Cardiac atrium fibroblast (primary cell): ENCODE data around the gene EPB41. TPM values are rescaled to one million over a fixed set of nuclear protein-coding genes. Genes with fewer than 3 reads are reported as not detected.

Source experiments
- total RNA-seq: library from RNA; depleted of rRNA; stranded (reverse); fragments of >200 nt; gene quantifications from 2 replicates; pipeline ENCODE4 v1.2.3, GENCODE V29; 2015

The EPB41 gene
- total RNA-seq: 2.9 and 4.2 TPM in 2 replicates

DNA sequence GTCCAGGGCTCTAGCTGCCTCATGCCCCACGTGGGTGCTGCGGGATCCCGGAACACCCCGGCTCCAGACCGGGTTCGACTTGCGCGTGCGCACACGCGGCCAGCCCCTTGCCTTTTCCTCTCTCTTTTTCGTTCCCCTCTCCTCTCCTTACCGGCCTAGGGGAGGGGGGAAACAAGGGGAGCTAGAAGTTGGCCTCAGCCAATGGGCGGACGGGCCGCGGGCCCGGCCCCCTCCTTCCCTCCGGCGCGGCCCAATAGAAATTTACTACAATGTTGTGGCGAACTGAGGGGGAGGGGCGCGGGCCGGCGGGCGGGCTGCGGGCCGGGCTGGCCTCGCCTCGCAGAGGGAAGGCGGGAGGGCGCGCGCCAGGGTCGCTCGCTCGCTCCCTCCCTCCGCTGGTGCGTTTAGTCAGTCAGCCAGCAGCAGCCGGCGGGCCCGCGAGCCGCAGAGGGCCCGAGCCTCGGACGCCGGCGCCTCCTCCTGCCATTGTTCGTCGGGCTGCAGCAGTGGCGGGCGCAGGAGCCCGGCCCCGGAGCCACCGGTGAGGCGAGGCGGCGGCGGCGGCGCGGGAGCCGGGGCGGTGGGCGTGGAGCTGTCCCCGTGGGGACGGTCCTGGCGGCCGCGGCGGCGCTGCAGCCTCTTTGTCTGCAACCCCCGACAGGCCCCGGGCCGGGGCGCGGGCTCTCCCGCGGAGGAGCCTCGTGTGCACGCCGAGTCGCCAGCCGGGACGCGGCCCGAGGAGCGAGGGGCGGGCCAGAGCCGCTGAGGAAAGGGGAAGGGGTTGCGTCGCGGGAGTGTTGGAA, at the start of gene EPB41:
TSS of gene EPB41 (plus strand) at position 342 of the 803 bp plus-strand sequence. CDS start 72,869 bp downstream, outside the sequence.

DNA sequence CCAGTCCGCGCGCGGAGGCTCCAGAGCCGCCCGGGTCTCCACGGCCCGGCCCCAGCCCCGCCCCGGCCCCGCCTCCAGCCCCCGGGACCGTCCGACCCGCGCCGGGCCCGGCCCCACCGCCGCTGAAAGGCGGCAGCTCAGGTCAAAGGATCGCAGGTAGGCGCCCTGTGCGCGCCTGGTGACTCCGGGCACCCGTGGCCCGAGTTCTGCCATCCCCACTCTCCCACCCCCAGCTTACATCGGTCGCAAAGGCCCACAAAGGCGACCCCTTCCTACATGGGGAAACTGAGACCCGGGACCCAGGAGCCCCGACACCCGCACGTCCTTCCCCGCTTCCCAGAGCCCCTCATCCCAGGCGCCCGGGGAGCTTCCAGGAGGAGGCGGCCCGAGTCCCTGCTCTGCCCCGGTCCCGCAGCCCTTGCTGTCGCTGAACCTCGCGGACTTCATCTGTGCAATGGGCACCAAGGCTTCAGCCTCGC, 209.6 kb downstream of the EPB41 start, which contains the start of gene TMEM200B:
TSS of gene TMEM200B (minus strand) at position 17 of the 479 bp plus-strand sequence. CDS start 2,075 bp downstream, outside the sequence.

Other genes with a start within 250 kb of the EPB41 start
- 3.6 and 6.2 TPM in 2 replicates for gene GMEB1, start 245.8 kb upstream of the EPB41 start, total RNA-seq
- 33.5 and 34.5 TPM in 2 replicates for gene YTHDF2, start 177.6 kb upstream of the EPB41 start, total RNA-seq
- not detected in 2 replicates for gene OPRD1, start 102.4 kb upstream of the EPB41 start, total RNA-seq
- 8.6 and 11.6 TPM in 2 replicates for gene TMEM200B, start 209.3 kb downstream of the EPB41 start, total RNA-seq